Measurements from ENCODE around the gene GYPC.

DNA sequence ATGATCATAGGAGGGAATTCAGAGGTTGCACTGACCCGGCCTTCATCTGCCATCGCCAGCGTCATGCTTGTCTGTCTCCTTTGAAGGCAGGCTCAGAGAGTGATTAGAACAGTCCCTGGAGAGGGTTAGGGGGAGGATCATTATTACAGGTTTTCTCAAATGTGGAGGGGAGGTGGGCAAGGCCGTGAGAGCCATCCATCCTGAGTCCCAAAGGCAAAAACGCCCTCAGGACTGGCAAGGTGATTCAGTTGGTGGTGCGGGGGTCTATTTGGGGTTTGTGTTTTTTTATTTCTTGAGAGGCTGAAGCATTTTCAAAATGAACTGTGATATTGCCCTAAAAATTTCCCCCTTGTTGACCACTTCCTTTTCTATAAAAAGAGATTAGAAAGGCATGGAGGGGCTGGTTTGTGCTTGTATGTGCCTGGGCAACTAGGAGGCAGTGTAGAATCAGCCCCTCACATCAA is 39.3 kb upstream of the GYPC start:
- TF ChIP-seq, protein P1, sequence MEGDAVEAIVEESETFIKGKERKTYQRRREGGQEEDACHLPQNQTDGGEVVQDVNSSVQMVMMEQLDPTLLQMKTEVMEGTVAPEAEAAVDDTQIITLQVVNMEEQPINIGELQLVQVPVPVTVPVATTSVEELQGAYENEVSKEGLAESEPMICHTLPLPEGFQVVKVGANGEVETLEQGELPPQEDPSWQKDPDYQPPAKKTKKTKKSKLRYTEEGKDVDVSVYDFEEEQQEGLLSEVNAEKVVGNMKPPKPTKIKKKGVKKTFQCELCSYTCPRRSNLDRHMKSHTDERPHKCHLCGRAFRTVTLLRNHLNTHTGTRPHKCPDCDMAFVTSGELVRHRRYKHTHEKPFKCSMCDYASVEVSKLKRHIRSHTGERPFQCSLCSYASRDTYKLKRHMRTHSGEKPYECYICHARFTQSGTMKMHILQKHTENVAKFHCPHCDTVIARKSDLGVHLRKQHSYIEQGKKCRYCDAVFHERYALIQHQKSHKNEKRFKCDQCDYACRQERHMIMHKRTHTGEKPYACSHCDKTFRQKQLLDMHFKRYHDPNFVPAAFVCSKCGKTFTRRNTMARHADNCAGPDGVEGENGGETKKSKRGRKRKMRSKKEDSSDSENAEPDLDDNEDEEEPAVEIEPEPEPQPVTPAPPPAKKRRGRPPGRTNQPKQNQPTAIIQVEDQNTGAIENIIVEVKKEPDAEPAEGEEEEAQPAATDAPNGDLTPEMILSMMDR (IDR thresholded peaks at IDR 0.05), result no peak
- TF ChIP-seq POLR2A (IDR thresholded peaks at IDR 0.05), result no peak

All from transverse colon (tissue), 3 donors.